BLaER1 treated with 17β-estradiol and CSF1 and Interleukin-3, amounts not matched to agents 10 nM and 100 nM (cell line): ENCODE data around the gene NKAIN4.
A peak's percentile ranks its signal among the peaks of the same experiment; 100 is the strongest.

Experiments used
- H3K27ac ChIP-seq, 11 experiments: shearing (Covaris generic); formaldehyde crosslinking; 2 replicates each; pipeline ENCODE4 v1.8.1; 2022
- H3K27me3 ChIP-seq, 11 experiments: shearing (Covaris generic); formaldehyde crosslinking; 2 replicates each; pipeline ENCODE4 v1.8.1; 2022
- H3K36me3 ChIP-seq, 11 experiments: shearing (Covaris generic); formaldehyde crosslinking; 2 replicates each; pipeline ENCODE4 v1.8.1; 2022
- H3K4me1 ChIP-seq, 10 experiments: shearing (Covaris generic); formaldehyde crosslinking; 2 replicates each; pipeline ENCODE4 v1.8.1; 2022
- H3K4me2 ChIP-seq, 11 experiments: shearing (Covaris generic); formaldehyde crosslinking; 2 replicates each; pipeline ENCODE4 v1.8.1; 2022
- H3K4me3 ChIP-seq, 10 experiments: shearing (Covaris generic); formaldehyde crosslinking; 2 replicates each; pipeline ENCODE4 v1.8.1; 2022
- H3K9ac ChIP-seq, 11 experiments: shearing (Covaris generic); formaldehyde crosslinking; 2 replicates each; pipeline ENCODE4 v1.8.1; 2022
- H3K9me3 ChIP-seq, 11 experiments: shearing (Covaris generic); formaldehyde crosslinking; replicated peaks in 1 of 11; 2 replicates each; pipeline ENCODE4 v1.8.1; 2022
- H4K20me1 ChIP-seq, 11 experiments: shearing (Covaris generic); formaldehyde crosslinking; 2 replicates each; pipeline ENCODE4 v1.8.1; 2022
- Cebpa-rat ChIP-seq, 11 experiments: shearing (Covaris generic); IDR thresholded peaks; 2 replicates each; pipeline ENCODE4 v1.8.1; 2022

Gene NKAIN4

GRCh38 chr20:63274381-63275228 lies 20.3 kb upstream of the NKAIN4 start:
- peak overlapping the region; percentile 30 to 100 (median 96); a peak in 20 of 22 replicates for H3K4me2 ChIP-seq
- peaks cover 46 to 66% (median 61%) of the 10 kb centered on the region in 11 experiments for H4K20me1 ChIP-seq
- no peak overlapping the region for H3K4me3 ChIP-seq
- no peak overlapping the region for H3K27ac ChIP-seq
- peaks cover 0 to 19% (median 11%) of the 10 kb centered on the region in 11 experiments; a peak in 11 of 22 replicates for H3K27me3 ChIP-seq
- peaks cover 42 to 51% (median 45%) of the 10 kb centered on the region in 11 experiments for H3K36me3 ChIP-seq
- H3K4me1 ChIP-seq, result peaks cover 34 to 50% (median 45%) of the 10 kb centered on the region in 10 experiments
- no peak for TF ChIP-seq Cebpa-rat (IDR thresholded peaks at IDR 0.05)
- no peaks in the 10 kb centered on the region for H3K9me3 ChIP-seq
- peak overlapping the region in 10 of 11 experiments; percentile 18 to 92 (median 40); a peak in 12 of 22 replicates for H3K9ac ChIP-seq

DNA sequence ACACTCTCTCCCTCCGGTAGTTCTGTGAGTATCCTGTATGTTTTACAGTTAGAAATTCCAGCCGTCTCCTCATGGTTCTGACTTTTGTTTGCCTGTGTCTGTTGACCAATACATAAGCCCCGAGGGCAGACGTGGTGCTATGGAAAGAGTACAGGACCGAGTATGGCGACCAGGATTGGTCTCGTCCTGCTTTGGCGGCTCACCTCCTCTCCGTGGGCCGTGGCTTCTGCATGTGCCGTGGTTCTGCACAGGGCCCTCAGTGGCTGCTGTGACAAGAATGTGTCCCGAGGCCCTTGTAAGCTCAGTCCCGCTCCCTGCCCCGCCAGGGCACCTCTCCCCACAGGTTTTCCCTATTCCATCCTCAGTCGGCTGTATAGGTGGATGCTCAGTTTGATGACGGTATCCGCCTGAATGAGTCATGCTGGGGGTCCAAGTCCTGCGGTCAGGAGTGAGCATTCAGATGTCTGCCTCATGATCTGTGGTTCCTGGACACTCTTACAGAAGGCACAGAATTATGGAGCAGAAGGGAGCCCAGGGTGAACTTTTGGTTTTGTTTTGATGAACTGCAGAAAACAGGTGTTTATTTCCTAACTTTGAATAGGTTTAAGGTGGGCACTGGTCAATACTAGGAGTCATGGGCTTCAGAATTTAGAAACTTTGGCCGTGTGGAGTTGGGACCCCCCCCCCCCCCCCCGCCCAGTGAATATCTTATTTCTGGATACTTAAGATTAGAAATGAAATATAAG lies 19.5 kb upstream of the NKAIN4 start:
- Histone ChIP-seq H3K9me3 (no peaks in the 10 kb centered on the region), H3K36me3 (peaks cover 34 to 44% (median 37%) of the 10 kb centered on the region in 11 experiments), H3K27ac (peak overlapping the region in 10 of 11 experiments; percentile 65 to 86 (median 81); a peak in 20 of 22 replicates), H3K9ac (peak overlapping the region; percentile 85 to 93 (median 89)), H4K20me1 (peaks cover 46 to 59% (median 54%) of the 10 kb centered on the region in 11 experiments), H3K27me3 (peaks cover 0 to 19% (median 11%) of the 10 kb centered on the region in 11 experiments; a peak in 11 of 22 replicates), H3K4me1 (peaks cover 34 to 42% (median 39%) of the 10 kb centered on the region in 10 experiments), H3K4me2 (peak overlapping the region; percentile 89 to 100 (median 97)), H3K4me3 (peak overlapping the region; percentile 86 to 97 (median 93))
- no peak for TF ChIP-seq Cebpa-rat (IDR thresholded peaks at IDR 0.05)

- Histone ChIP-seq H3K27ac (peak overlapping the region; percentile 65 to 86 (median 81)), H3K4me1 (peaks cover 27 to 42% (median 34%) of the 10 kb centered on the region in 10 experiments), H3K9me3 (no peaks in the 10 kb centered on the region), H3K27me3 (peaks cover 0 to 19% (median 11%) of the 10 kb centered on the region in 11 experiments; a peak in 11 of 22 replicates), H4K20me1 (peaks cover 45 to 52% (median 47%) of the 10 kb centered on the region in 11 experiments), H3K36me3 (peaks cover 27 to 38% (median 31%) of the 10 kb centered on the region in 11 experiments), H3K9ac (peak overlapping the region; percentile 85 to 93 (median 89)), H3K4me2 (peak overlapping the region; percentile 89 to 100 (median 97)), H3K4me3 (peak overlapping the region; percentile 86 to 97 (median 93))
- TF ChIP-seq Cebpa-rat (IDR thresholded peaks at IDR 0.05), result no peak
Observed at GRCh38 chr20:63273059-63273579, 18.9 kb upstream of the NKAIN4 start.

DNA sequence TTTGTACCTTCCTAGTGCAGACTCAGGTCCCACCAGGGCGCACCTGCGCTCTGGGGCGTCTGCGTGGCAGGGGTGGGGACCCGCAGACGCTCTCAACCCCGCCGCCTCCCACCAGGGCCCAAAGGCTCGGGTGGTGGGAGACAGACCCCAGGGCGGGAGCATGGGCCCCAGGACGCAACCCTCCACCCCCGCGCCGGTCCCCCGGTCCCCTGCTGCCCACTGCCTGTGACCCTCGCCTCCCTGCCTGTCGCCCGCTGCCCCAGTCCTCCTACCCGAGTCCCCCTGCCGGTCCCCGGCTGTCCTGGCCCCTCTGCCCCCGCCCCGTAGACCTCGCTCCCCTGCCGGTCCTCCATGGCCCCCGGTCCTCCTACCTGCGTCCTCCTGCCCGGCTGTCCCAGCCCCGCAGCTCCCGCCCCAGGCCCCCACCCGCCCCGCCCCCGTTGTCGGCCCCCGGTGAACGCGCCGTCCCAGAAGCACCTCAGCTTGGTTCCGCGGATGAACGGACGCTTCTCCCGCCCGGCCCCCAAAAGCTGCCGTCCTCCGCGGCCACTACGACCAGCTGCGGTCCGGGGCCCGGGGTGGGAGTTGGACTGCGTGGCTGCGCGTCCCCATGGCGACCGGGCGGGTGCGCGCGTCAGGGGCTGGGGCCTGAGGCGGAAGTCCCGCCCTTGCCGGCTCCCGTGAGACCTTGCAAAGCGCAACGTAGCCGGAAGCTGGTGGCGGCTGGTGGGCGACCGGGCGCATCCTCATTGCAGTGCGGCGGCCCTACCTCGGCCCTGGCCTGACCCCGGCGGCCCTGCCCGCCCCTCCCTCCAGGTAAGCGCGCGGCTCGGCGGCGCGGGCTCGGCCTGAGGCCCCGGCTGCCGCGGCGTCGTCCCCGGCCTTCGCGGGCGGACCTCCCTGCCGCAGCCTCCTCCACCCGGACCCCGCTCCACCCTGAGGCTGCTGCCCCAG lies 18.1 kb upstream of the NKAIN4 start, which contains the start of gene ARFGAP1:
Gene ARFGAP1, plus strand, starts transcription at position 709 of the 954 bp plus-strand sequence. CDS start 2,768 bp downstream, outside the sequence.
- Histone ChIP-seq H3K4me1 (peaks cover 19 to 43% (median 34%) of the 10 kb centered on the region in 10 experiments), H3K27ac (peak within 1 kb of the TSS; percentile 65 to 86 (median 81)), H3K4me3 (peak within 1 kb of the TSS; percentile 86 to 97 (median 93)), H3K9me3 (no peaks in the 10 kb centered on the region), H3K27me3 (peaks cover 0 to 19% (median 12%) of the 10 kb centered on the region in 11 experiments; a peak in 11 of 22 replicates), H3K4me2 (peak within 1 kb of the TSS; percentile 89 to 100 (median 97)), H3K9ac (peak within 1 kb of the TSS; percentile 85 to 93 (median 89)), H4K20me1 (peaks cover 39 to 44% (median 42%) of the 10 kb centered on the region in 11 experiments), H3K36me3 (peaks cover 20 to 30% (median 23%) of the 10 kb centered on the region in 11 experiments)
- TF ChIP-seq Cebpa-rat (IDR thresholded peaks at IDR 0.05), result no peak

DNA sequence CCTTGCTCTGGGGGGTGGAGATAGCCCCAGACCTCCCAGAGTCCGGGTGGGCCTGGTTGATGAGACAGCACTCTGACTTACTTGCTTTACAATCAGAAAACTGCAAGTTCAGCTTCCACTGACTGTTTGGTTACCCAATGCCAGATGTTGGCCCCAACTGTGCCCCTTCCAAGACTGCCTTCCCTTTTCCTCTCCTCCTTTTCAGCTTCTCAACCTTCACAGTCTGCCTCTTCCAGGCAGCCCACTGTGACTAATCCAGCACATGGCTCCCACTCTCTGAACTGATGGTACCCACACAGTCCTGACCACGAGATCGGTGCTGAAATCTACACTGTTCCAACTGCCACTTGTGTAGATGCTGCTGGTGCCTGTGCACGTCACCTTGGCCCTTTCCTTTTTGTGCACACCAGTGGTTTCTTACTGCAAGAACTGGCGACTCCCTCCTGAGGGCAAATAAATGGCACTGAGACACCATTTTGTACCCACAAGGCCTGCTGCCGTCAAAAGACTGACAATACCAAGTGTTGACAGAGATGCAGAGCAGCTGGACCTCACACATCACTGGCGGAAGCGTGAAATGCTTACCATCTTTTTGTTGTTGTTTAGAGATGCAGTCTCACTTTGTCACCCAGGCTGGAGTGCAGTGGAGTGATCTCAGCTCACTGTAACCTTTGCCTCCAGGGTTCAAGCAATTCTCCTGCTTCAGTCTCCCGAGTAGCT lies 16.5 kb upstream of the NKAIN4 start:
- Histone ChIP-seq H4K20me1 (peaks cover 22 to 28% (median 26%) of the 10 kb centered on the region in 11 experiments), H3K27me3 (peaks cover 0 to 19% (median 12%) of the 10 kb centered on the region in 11 experiments; a peak in 11 of 22 replicates), H3K4me2 (no peak overlapping the region), H3K4me1 (peaks cover 19 to 48% (median 35%) of the 10 kb centered on the region in 10 experiments), H3K36me3 (peaks cover 4 to 14% (median 7%) of the 10 kb centered on the region in 11 experiments; a peak in 21 of 22 replicates), H3K27ac (no peak overlapping the region), H3K9ac (no peak overlapping the region), H3K9me3 (no peaks in the 10 kb centered on the region), H3K4me3 (no peak overlapping the region)
- no peak for TF ChIP-seq Cebpa-rat (IDR thresholded peaks at IDR 0.05)

- TF ChIP-seq Cebpa-rat (IDR thresholded peaks at IDR 0.05), result no peak
- no peaks in the 10 kb centered on the region for H3K9me3 ChIP-seq
- H4K20me1 ChIP-seq, result peaks cover 12 to 18% (median 15%) of the 10 kb centered on the region in 11 experiments
- H3K9ac ChIP-seq, result no peak overlapping the region
- peaks cover 0 to 19% (median 12%) of the 10 kb centered on the region in 11 experiments; a peak in 11 of 22 replicates for H3K27me3 ChIP-seq
- H3K27ac ChIP-seq, result no peak overlapping the region
- H3K4me1 ChIP-seq, result peaks cover 15 to 42% (median 31%) of the 10 kb centered on the region in 10 experiments
- H3K4me3 ChIP-seq, result no peak overlapping the region
- H3K36me3 ChIP-seq, result peaks cover 0 to 4% (median 0%) of the 10 kb centered on the region in 11 experiments; a peak in 5 of 22 replicates
- no peak overlapping the region for H3K4me2 ChIP-seq
Observed at GRCh38 chr20:63269724-63270123, 15.5 kb upstream of the NKAIN4 start.
